Activated CD8-positive, alpha-beta T cell treated with anti-CD3 and anti-CD28 coated beads for 36 hours (primary cell): Measurements from ENCODE around the gene MAPK8IP2. TPM values are rescaled to one million over a fixed set of nuclear protein-coding genes. Genes with fewer than 3 reads are reported as not detected.

ENCODE experiments used
- ATAC-seq: fragments of 200-7000 bp; cut with Tn5 transposase; one replicate; pipeline ENCODE4 v1.10.0; 2021; ENCODE audit warnings: mild to moderate bottlenecking, moderate library complexity
- CTCF ChIA-PET: fragments of 350-600 bp; sonication (Branson Sonifier 250); formaldehyde crosslinking; loops from one replicate; lab custom pipeline; 2021; ENCODE audit warnings: antibody characterized with exemption; lab: Charles Lee
- POLR2A ChIA-PET: fragments of 350-600 bp; sonication (Branson Sonifier 250); formaldehyde crosslinking; loops from one replicate; lab custom pipeline; 2021; ENCODE audit warnings: antibody characterized with exemption; lab: Charles Lee
- DNase-seq: peaks from one replicate; pipeline ENCODE4 v3.0.0-alpha.2; 2020
- H3K27ac Mint-ChIP-seq: one replicate; pipeline ENCODE4 v1.8.0; 2021; ENCODE audit warnings: mild to moderate bottlenecking, mixed read lengths
- H3K27me3 Mint-ChIP-seq: one replicate; pipeline ENCODE4 v1.8.0; 2021; ENCODE audit warnings: mixed read lengths
- H3K36me3 Mint-ChIP-seq: one replicate; pipeline ENCODE4 v1.8.0; 2021; ENCODE audit warnings: low read depth, mixed read lengths
- H3K4me1 Mint-ChIP-seq: one replicate; pipeline ENCODE4 v1.8.0; 2021; ENCODE audit warnings: low read depth, mixed read lengths
- H3K4me3 Mint-ChIP-seq: one replicate; pipeline ENCODE4 v1.8.0; 2021; ENCODE audit warnings: mild to moderate bottlenecking, moderate library complexity, mixed read lengths
- H3K9me3 Mint-ChIP-seq: one replicate; pipeline ENCODE4 v1.8.0; 2021; ENCODE audit warnings: mixed read lengths
- intact Hi-C: fragments of 100-400 bp; cut with micrococcal nuclease; formaldehyde crosslinking; loops from one replicate; pipeline ENCODE4 v1.10.0; 2022
- total RNA-seq, 2 experiments: library from RNA; stranded (reverse); gene quantifications; one replicate each; pipeline ENCODE4 v1.2.3, GENCODE V29; 2021
- TF ChIP-seq, protein P1 (sequence below): fragments of 200-600 bp; IDR thresholded peaks from one replicate; pipeline ENCODE4 v1.8.0; 2022; ENCODE audit warnings: antibody characterized with exemption, mild to moderate bottlenecking

MAPK8IP2 gene
- total RNA-seq, 2 experiments from 2014 or later = 0.11 TPM

GRCh38 chr22:50597097-50597496 lies 3.5 kb upstream of the MAPK8IP2 start:
- CTCF ChIA-PET = no interaction called here
- Mint-ChIP-seq H3K4me3 (no peak overlapping the region), H3K27me3 (peaks cover 15% of the 10 kb centered on the region), H3K27ac (no peak overlapping the region), H3K9me3 (no peaks in the 10 kb centered on the region), H3K4me1 (peaks cover 6% of the 10 kb centered on the region), H3K36me3 (peaks cover 5% of the 10 kb centered on the region)
- intact Hi-C loops = no loop called here
- TF ChIP-seq, protein P1, sequence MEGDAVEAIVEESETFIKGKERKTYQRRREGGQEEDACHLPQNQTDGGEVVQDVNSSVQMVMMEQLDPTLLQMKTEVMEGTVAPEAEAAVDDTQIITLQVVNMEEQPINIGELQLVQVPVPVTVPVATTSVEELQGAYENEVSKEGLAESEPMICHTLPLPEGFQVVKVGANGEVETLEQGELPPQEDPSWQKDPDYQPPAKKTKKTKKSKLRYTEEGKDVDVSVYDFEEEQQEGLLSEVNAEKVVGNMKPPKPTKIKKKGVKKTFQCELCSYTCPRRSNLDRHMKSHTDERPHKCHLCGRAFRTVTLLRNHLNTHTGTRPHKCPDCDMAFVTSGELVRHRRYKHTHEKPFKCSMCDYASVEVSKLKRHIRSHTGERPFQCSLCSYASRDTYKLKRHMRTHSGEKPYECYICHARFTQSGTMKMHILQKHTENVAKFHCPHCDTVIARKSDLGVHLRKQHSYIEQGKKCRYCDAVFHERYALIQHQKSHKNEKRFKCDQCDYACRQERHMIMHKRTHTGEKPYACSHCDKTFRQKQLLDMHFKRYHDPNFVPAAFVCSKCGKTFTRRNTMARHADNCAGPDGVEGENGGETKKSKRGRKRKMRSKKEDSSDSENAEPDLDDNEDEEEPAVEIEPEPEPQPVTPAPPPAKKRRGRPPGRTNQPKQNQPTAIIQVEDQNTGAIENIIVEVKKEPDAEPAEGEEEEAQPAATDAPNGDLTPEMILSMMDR = no peak
- POLR2A ChIA-PET = no interaction called here
- no peak for ATAC-seq
- no peak for DNase-seq

- Mint-ChIP-seq H3K27ac (no peak overlapping the region), H3K36me3 (peaks cover 5% of the 10 kb centered on the region), H3K4me1 (peaks cover 6% of the 10 kb centered on the region), H3K9me3 (no peaks in the 10 kb centered on the region), H3K27me3 (peaks cover 29% of the 10 kb centered on the region), H3K4me3 (peak overlapping the region; percentile 45)
- TF ChIP-seq, protein P1 = no peak
- intact Hi-C loops = no loop called here
- POLR2A ChIA-PET = no interaction called here
- CTCF ChIA-PET = interaction anchor here (0.7 kb wide), 1 partner anchor 12 kb away, joined by 3 read pairs; no protein-coding TSS in a partner anchor
- DNase-seq = peak; percentile 71
- ATAC-seq = peak; percentile 96
These were observed 657 bp upstream of the MAPK8IP2 start for GRCh38 chr22:50599816-50600455.

DNA sequence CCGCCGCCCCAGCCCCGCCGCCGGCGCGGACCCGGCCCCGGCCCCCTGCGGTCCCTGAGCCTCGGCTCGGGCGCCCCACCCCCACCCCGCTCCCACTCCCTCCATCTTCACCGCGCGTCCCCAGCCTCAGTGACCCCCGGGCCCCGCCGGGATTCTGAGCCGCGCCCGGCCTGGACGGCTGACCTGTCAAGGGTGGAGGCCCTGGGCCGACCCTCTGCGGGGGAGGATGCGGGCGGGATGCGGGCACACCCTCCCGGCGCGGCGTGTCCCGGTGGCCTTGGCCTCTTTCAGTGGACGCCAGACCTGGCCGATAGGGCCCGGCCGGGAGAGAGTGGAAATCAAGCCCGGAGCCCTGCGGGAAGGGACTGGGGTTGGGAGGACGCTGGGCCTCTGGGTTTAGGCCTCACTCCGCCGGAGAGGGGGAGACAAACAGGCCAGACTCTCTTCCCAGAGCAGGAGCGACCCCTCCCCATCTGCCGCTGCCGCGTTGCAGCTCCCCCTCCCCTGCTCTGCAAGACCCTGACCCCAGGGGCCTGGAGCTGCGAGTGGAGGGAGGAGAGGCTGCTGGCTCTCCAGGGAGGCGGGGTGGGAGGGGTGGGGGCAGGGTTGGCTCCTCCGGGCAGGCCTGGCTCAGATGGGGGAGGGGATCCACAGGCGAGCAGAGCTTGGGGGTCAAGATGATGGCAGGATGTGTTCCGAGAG lies 525 bp downstream of the MAPK8IP2 start:
- ATAC-seq (no peak), DNase-seq (no peak)
- CTCF ChIA-PET = interaction anchor here (1.0 to 1.6 kb wide), 2 partner anchors 20 to 75 kb away, joined by 3 to 5 read pairs; partner anchors contain the start of gene SCO2
- Mint-ChIP-seq H3K4me3 (peak overlapping the region; percentile 47), H3K27ac (no peak overlapping the region), H3K9me3 (no peaks in the 10 kb centered on the region), H3K27me3 (peaks cover 33% of the 10 kb centered on the region), H3K4me1 (peaks cover 6% of the 10 kb centered on the region), H3K36me3 (peaks cover 5% of the 10 kb centered on the region)
- POLR2A ChIA-PET = interaction anchor here (1.4 kb wide), 1 partner anchor 37 kb away, joined by 5 read pairs; the partner anchor contains the start of gene SYCE3
- TF ChIP-seq, protein P1 = no peak
- intact Hi-C loops = no loop called here

DNA sequence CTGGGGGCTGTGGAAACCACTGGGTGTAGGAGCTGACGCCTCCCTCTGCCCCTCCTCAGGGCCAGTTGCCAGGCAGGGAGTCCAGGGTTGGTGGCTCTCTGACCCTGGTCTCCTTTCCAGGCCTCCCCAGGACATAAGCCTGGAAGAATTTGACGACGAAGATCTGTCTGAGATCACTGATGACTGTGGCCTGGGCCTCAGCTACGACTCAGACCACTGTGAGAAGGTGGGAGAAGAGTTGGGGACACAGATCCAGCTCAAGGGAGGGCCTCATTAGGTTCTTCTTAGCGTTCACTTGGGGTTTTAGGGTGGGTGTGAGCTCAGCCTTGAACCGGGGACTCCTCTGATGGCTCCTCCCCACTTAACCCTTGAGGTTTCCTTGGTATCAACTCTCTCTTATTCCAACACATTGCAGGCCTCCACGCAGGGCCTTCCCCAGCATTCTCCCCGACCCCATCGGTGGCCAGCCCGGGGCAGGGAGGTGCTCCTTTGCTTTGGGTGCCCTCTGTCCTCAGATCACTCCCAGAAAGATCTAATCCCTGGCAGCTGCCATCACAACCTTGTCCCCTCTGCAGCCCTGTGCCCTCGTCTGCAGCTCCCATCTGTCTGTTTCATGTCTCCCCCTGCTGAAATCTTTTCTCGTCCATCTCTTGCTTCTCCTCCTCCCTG lies 1.2 kb downstream of the MAPK8IP2 start:
- ChIA-PET POLR2A (interaction anchor here (0.6 to 1.4 kb wide), 2 partner anchors 38 to 59 kb away, joined by 3 to 5 read pairs; partner anchors contain the start of gene SYCE3), CTCF (interaction anchor here (1.0 to 1.6 kb wide), 2 partner anchors 19 to 76 kb away, joined by 3 to 5 read pairs; partner anchors contain the start of gene SCO2)

More for the DNA sequence above, 1.2 kb downstream of the MAPK8IP2 start:
- ATAC-seq = no peak
- Mint-ChIP-seq H3K4me3 (peak overlapping the region; percentile 47), H3K36me3 (peaks cover under 1% of the 10 kb centered on the region), H3K9me3 (no peaks in the 10 kb centered on the region), H3K27ac (no peak overlapping the region), H3K27me3 (peaks cover 35% of the 10 kb centered on the region), H3K4me1 (peaks cover 6% of the 10 kb centered on the region)
- intact Hi-C loops = no loop called here
- TF ChIP-seq, protein P1 = no peak
- DNase-seq = no peak
